Fibroblast of lung (primary cell): ENCODE measurements around the gene NDST1. TPM values are rescaled to one million over a fixed set of nuclear protein-coding genes. Genes with fewer than 3 reads are reported as not detected.
A peak's percentile ranks its signal among the peaks of the same experiment; 100 is the strongest.

Experiments used
- DNase-seq, 2 donors: peaks; one replicate each; pipeline versions ENCODE4 v3.0.0 to v3.0.0-alpha.2; 2010; ENCODE audit warnings: low read depth in 2 of 2
- H2AFZ ChIP-seq: 2 replicates; pipeline ENCODE4 v1.5.1; 2012; ENCODE audit warnings: low read length, control low read depth, inconsistent platforms
- H3K27ac ChIP-seq: 2 replicates; pipeline ENCODE4 v1.5.1; 2011; ENCODE audit warnings: low read length, control low read depth; ENCODE audit not compliant: insufficient read depth
- H3K27me3 ChIP-seq: 2 replicates; pipeline ENCODE4 v1.5.1; 2011; ENCODE audit warnings: mild to moderate bottlenecking, low read length; ENCODE audit not compliant: control insufficient read depth, insufficient read depth
- H3K36me3 ChIP-seq: 2 replicates; pipeline ENCODE4 v1.5.1; 2011; ENCODE audit warnings: low read length; ENCODE audit not compliant: control insufficient read depth, insufficient read depth
- H3K4me1 ChIP-seq: 2 replicates; pipeline ENCODE4 v1.5.1; 2011; ENCODE audit warnings: low read length; ENCODE audit not compliant: control insufficient read depth, insufficient read depth; ENCODE audit errors: extremely low read depth
- H3K4me2 ChIP-seq: 2 replicates; pipeline ENCODE4 v1.5.1; 2011; ENCODE audit warnings: low read length, control low read depth; ENCODE audit not compliant: insufficient read depth; ENCODE audit errors: extremely low read depth
- H3K4me3 ChIP-seq, 4 experiments: fragments of 200-600 bp in 1 of 4; sonication (generic) in 1 of 4; replicated peaks in 1 of 4; 2 replicates each; pipeline ENCODE4 v1.5.1; 2011 to 2016; ENCODE audit warnings: low read length in 4 of 4, low read depth in 3 of 4, mild to moderate bottlenecking in 3 of 4, control low read depth in 2 of 4, inconsistent platforms in 1 of 4, mixed read lengths in 1 of 4; ENCODE audit not compliant: insufficient read depth in 1 of 4; ENCODE audit errors: control extremely low read depth in 1 of 4
- H3K79me2 ChIP-seq: 2 replicates; pipeline ENCODE4 v1.5.1; 2012; ENCODE audit warnings: mild to moderate bottlenecking, low read length, inconsistent platforms; ENCODE audit not compliant: control insufficient read depth, insufficient read depth
- H3K9ac ChIP-seq: 2 replicates; pipeline ENCODE4 v1.5.1; 2011; ENCODE audit warnings: mild to moderate bottlenecking, low read length, control low read depth; ENCODE audit not compliant: insufficient read depth
- H3K9me3 ChIP-seq: 2 replicates; pipeline ENCODE4 v1.5.1; 2012; ENCODE audit warnings: low read depth, low read length; ENCODE audit not compliant: control insufficient read depth, insufficient read depth
- H4K20me1 ChIP-seq: 2 replicates; pipeline ENCODE4 v1.5.1; 2011; ENCODE audit warnings: low read length; ENCODE audit not compliant: control insufficient read depth, insufficient read depth; ENCODE audit errors: extremely low read depth
- EZH2 ChIP-seq: IDR thresholded peaks from 2 replicates; pipeline ENCODE4 v1.5.1; 2012; ENCODE audit warnings: low read length, control low read depth, mild to moderate bottlenecking; ENCODE audit errors: missing control alignments
- polyA plus RNA-seq, 2 donors: library from polyadenylated mRNA; depleted of rRNA in 1 of 2; stranded (reverse) in 1 of 2; unstranded in 1 of 2; fragments of >200 nt; gene quantifications; 2 replicates each; pipeline ENCODE4 v1.2.1, GENCODE V29; 2011 to 2012; ENCODE audit warnings: missing spikeins in 1 of 2
- total RNA-seq: library from RNA; depleted of rRNA; stranded (reverse); fragments of >200 nt; gene quantifications from 2 replicates; pipeline ENCODE4 v1.2.1, GENCODE V29; 2014
- TF ChIP-seq, protein P1 (sequence below), 2 donors: IDR thresholded peaks in 1 of 2; conservative IDR thresholded peaks in 1 of 2; 1 replicate in 1 of 2; 2 replicates in 1 of 2; pipeline ENCODE4 v1.5.1; 2011 to 2012; ENCODE audit warnings: low read length in 2 of 2, control low read depth in 1 of 2, inconsistent platforms in 1 of 2, low read depth in 1 of 2, mild to moderate bottlenecking in 1 of 2

NDST1 gene
- total and polyA plus RNA-seq, 2 donors (not counting 1 experiment from before 2014, with no cell fraction given) = 38.5 to 94.8 TPM

GRCh38 chr5:150538007-150538917 lies 30.3 kb downstream of the NDST1 start:
- H3K36me3 ChIP-seq = peaks cover 47% of the 10 kb centered on the region
- H3K27me3 ChIP-seq = no peaks in the 10 kb centered on the region
- H3K9me3 ChIP-seq = no peaks in the 10 kb centered on the region
- H3K4me1 ChIP-seq = peaks cover 22% of the 10 kb centered on the region
- H3K4me3 ChIP-seq = no peak overlapping the region
- peak in 1 of 2 donors; percentile 76 for DNase-seq
- H3K79me2 ChIP-seq = peaks cover 5% of the 10 kb centered on the region
- H4K20me1 ChIP-seq = no peaks in the 10 kb centered on the region
- TF ChIP-seq, protein P1, sequence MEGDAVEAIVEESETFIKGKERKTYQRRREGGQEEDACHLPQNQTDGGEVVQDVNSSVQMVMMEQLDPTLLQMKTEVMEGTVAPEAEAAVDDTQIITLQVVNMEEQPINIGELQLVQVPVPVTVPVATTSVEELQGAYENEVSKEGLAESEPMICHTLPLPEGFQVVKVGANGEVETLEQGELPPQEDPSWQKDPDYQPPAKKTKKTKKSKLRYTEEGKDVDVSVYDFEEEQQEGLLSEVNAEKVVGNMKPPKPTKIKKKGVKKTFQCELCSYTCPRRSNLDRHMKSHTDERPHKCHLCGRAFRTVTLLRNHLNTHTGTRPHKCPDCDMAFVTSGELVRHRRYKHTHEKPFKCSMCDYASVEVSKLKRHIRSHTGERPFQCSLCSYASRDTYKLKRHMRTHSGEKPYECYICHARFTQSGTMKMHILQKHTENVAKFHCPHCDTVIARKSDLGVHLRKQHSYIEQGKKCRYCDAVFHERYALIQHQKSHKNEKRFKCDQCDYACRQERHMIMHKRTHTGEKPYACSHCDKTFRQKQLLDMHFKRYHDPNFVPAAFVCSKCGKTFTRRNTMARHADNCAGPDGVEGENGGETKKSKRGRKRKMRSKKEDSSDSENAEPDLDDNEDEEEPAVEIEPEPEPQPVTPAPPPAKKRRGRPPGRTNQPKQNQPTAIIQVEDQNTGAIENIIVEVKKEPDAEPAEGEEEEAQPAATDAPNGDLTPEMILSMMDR (conservative IDR thresholded peaks at IDR 0.05 in 1 of 2, IDR thresholded peaks at IDR 0.05 in 1 of 2; ENCODE audit: low read depth in 1 of 2, low read length in 2 of 2) = no peak
- TF ChIP-seq EZH2 = no peak
- H3K4me2 ChIP-seq = no peak overlapping the region
- no peak overlapping the region for H2AFZ ChIP-seq
- no peak overlapping the region for H3K27ac ChIP-seq
- no peak overlapping the region for H3K9ac ChIP-seq

DNA sequence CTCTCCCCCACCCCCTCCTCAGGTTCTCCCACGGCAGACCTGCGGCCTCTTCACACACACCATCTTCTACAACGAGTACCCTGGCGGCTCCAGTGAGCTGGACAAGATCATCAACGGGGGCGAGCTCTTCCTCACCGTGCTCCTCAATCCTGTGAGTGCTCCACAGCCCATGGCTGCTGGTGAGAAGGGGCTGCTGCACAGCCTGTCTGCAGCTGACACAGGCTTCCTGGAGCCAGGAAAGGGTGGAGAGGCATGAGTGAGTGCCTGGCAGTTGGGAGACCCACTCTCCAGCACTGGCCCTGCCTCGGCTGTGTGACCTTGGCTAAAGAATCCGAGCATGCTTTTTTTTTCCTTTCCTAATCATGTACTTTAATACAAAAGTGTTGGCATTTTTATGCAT lies 31.3 kb downstream of the NDST1 start:
- H3K4me2 ChIP-seq = no peak overlapping the region
- H3K9ac ChIP-seq = no peak overlapping the region
- no peaks in the 10 kb centered on the region for H3K27me3 ChIP-seq
- H3K79me2 ChIP-seq = peaks cover 5% of the 10 kb centered on the region
- H3K4me3 ChIP-seq = no peak overlapping the region
- peaks cover 45% of the 10 kb centered on the region for H3K36me3 ChIP-seq
- no peak for TF ChIP-seq EZH2
- TF ChIP-seq, protein P1 (conservative IDR thresholded peaks at IDR 0.05 in 1 of 2, IDR thresholded peaks at IDR 0.05 in 1 of 2; ENCODE audit: low read depth in 1 of 2, low read length in 2 of 2) = no peak
- no peak overlapping the region for H3K27ac ChIP-seq
- no peak for DNase-seq
- H2AFZ ChIP-seq = no peak overlapping the region
- H3K9me3 ChIP-seq = no peaks in the 10 kb centered on the region
- no peaks in the 10 kb centered on the region for H4K20me1 ChIP-seq
- H3K4me1 ChIP-seq = peaks cover 22% of the 10 kb centered on the region

DNA sequence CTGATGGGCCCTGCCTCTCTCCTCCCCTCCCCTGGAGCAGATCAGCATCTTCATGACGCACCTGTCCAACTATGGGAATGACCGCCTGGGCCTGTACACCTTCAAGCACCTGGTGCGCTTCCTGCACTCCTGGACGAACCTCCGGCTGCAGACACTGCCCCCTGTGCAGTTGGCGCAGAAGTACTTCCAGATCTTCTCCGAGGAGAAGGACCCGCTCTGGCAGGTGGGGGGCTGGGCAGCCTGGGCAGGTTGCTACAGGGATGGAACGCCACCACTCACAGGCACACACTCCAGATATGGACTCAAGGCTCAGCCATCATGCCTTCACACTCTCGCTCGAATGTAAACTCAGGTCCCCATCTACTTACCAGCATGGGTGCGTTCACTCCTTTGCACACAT lies 32.1 kb downstream of the NDST1 start:
- Histone ChIP-seq H3K27ac (no peak overlapping the region), H3K36me3 (peaks cover 36% of the 10 kb centered on the region), H3K9ac (no peak overlapping the region), H2AFZ (no peak overlapping the region), H3K4me2 (no peak overlapping the region), H3K4me1 (peaks cover 22% of the 10 kb centered on the region), H3K27me3 (no peaks in the 10 kb centered on the region), H4K20me1 (no peaks in the 10 kb centered on the region), H3K9me3 (no peaks in the 10 kb centered on the region), H3K4me3 (no peak overlapping the region), H3K79me2 (peaks cover 3% of the 10 kb centered on the region)
- TF ChIP-seq EZH2 = no peak
- TF ChIP-seq, protein P1 (conservative IDR thresholded peaks at IDR 0.05 in 1 of 2, IDR thresholded peaks at IDR 0.05 in 1 of 2; ENCODE audit: low read depth in 1 of 2, low read length in 2 of 2) = no peak
- DNase-seq = no peak
